ENCODE measurements around the gene THAP10. TPM values are rescaled to one million over a fixed set of nuclear protein-coding genes. Genes with fewer than 3 reads are reported as not detected.
"Not testable (repeated sequence)": the region's sequence is repeated elsewhere in the genome, so short reads cannot be mapped to it uniquely, and the experiment has no call there.

The THAP10 gene
- total RNA-seq, 2 experiments from 2014 or later = not detected

DNA sequence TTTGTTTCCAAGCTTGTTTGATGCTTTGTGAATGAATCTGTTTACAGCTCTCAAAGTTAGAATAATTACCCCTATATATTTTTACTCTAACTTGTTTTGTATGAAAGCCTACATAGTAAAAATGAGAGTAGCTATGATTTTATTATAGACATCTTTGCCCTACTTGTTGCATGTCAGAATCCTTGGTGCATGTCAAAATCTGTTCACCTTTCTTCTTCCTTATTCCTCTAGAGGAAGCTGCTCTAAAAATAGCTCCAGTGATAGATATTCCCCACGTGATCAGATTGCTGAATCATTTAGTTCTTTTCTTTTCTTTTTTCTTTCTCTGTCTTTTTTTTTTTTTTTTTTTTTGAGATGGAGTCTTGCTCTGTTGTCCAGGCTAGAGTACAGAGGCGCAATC lies 40.2 kb upstream of the THAP10 start:
- H3K36me3 Mint-ChIP-seq (ENCODE audit: low read depth) = no peaks in the 10 kb centered on the region
- intact Hi-C loops (cut with micrococcal nuclease) = no loop called here
- ATAC-seq (no peak), DNase-seq (no peak)
- no peaks in the 10 kb centered on the region for H3K4me1 Mint-ChIP-seq (ENCODE audit: low read depth)
- no peaks in the 10 kb centered on the region for H3K9me3 Mint-ChIP-seq
- POLR2A ChIA-PET = no interaction called here
- CTCF ChIA-PET = no interaction called here
- H3K4me3 Mint-ChIP-seq = no peak overlapping the region
- TF ChIP-seq, protein P1, sequence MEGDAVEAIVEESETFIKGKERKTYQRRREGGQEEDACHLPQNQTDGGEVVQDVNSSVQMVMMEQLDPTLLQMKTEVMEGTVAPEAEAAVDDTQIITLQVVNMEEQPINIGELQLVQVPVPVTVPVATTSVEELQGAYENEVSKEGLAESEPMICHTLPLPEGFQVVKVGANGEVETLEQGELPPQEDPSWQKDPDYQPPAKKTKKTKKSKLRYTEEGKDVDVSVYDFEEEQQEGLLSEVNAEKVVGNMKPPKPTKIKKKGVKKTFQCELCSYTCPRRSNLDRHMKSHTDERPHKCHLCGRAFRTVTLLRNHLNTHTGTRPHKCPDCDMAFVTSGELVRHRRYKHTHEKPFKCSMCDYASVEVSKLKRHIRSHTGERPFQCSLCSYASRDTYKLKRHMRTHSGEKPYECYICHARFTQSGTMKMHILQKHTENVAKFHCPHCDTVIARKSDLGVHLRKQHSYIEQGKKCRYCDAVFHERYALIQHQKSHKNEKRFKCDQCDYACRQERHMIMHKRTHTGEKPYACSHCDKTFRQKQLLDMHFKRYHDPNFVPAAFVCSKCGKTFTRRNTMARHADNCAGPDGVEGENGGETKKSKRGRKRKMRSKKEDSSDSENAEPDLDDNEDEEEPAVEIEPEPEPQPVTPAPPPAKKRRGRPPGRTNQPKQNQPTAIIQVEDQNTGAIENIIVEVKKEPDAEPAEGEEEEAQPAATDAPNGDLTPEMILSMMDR (IDR thresholded peaks at IDR 0.05) = no peak
- peaks cover 18% of the 10 kb centered on the region for H3K27me3 Mint-ChIP-seq
- no peak overlapping the region for H3K27ac Mint-ChIP-seq

DNA sequence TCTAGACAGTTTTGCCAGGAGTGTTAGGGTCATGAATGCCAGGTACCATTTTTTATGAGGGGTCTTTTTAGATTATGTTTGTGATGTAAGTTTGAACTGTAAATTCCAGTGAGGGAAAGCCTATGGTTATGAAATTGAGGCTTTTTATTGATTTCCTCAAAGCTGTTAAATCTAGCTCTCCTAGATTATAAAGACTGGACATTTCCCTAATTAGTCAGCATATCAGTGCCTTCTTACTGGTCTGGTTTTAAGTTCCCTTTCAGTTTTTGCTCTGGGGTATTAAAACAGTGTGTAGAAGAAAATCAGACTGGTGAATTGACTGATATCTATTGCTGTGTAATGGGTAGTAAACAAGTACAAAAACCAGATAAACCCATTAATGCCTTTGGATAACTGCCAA lies 39.6 kb upstream of the THAP10 start:
- DNase-seq (no peak), ATAC-seq (no peak)
- Mint-ChIP-seq H3K4me3 (no peak overlapping the region), H3K27ac (no peak overlapping the region), H3K27me3 (peaks cover 18% of the 10 kb centered on the region), H3K9me3 (no peaks in the 10 kb centered on the region), H3K4me1 (ENCODE audit: low read depth) (no peaks in the 10 kb centered on the region), H3K36me3 (ENCODE audit: low read depth) (no peaks in the 10 kb centered on the region)
- TF ChIP-seq, protein P1 (IDR thresholded peaks at IDR 0.05) = no peak
- intact Hi-C loops (cut with micrococcal nuclease) = no loop called here
- POLR2A ChIA-PET = no interaction called here
- CTCF ChIA-PET = no interaction called here

DNA sequence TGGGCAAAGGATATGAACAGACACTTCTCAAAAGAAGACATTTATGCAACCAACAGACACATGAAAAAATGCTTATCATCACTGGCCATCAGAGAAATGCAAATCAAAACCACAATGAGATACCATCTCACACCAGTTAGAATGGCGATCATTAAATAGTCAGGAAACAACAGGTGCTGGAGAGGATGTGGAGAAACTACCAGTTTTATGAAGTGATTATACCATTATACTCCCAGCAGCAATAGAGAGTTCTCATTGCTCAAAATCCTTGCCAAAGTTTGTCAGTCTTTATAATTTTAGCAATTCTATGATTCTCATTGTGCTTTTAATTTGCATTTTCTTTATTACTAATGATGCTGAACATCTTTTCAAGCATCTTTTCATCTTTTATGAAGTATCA lies 34.7 kb upstream of the THAP10 start:
- POLR2A ChIA-PET; CTCF ChIA-PET; DNase-seq; intact Hi-C loops (cut with micrococcal nuclease); H3K27ac Mint-ChIP-seq; H3K4me1 Mint-ChIP-seq (ENCODE audit: low read depth); H3K4me3 Mint-ChIP-seq; ATAC-seq; H3K36me3 Mint-ChIP-seq (ENCODE audit: low read depth); H3K9me3 Mint-ChIP-seq: not testable (repeated sequence)
- H3K27me3 Mint-ChIP-seq = peaks cover 21% of the 10 kb centered on the region

DNA sequence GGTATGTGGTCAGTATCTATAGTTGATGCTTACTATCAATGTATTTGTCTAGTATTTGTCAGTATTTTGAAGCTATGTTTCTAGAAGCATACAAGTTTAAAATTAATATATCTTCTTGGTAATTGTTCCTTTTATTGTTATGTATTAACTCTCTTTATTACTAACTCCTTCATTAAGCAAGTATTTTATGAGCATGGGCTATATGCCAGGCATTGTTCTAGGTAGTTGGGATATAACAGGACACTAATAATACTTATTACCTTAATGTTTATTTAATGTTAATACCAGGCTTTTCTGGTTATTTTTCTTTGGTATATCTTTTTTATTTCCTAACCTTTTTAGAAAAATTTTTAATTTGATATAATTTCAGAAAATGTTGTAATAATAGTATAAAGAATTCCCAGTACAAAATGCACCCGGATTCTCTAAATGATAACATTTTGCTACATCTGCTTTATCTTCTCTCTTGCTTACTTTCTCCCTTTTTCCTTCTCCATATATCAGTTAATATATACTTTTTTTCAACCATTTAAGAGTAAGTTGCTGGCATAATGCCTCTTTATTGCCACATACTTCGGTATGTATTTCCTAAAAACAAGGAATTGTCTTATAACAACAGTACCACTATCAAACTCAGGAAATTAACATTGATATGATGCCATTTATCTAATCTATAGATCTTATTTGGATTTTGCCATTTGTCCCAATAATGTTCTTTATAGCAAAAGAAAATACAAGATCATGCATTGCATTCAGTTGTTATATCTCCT lies 31.3 kb upstream of the THAP10 start:
- H3K4me3 Mint-ChIP-seq = no peak overlapping the region
- no peaks in the 10 kb centered on the region for H3K4me1 Mint-ChIP-seq (ENCODE audit: low read depth)
- peaks cover 20% of the 10 kb centered on the region for H3K27me3 Mint-ChIP-seq
- ChIA-PET CTCF (no interaction called here), POLR2A (no interaction called here)
- intact Hi-C loops (cut with micrococcal nuclease) = no loop called here
- H3K27ac Mint-ChIP-seq = no peak overlapping the region
- peaks cover 2% of the 10 kb centered on the region for H3K36me3 Mint-ChIP-seq (ENCODE audit: low read depth)
- ATAC-seq (no peak), DNase-seq (no peak)
- TF ChIP-seq, protein P1 (IDR thresholded peaks at IDR 0.05) = no peak
- H3K9me3 Mint-ChIP-seq = peaks cover 4% of the 10 kb centered on the region

DNA sequence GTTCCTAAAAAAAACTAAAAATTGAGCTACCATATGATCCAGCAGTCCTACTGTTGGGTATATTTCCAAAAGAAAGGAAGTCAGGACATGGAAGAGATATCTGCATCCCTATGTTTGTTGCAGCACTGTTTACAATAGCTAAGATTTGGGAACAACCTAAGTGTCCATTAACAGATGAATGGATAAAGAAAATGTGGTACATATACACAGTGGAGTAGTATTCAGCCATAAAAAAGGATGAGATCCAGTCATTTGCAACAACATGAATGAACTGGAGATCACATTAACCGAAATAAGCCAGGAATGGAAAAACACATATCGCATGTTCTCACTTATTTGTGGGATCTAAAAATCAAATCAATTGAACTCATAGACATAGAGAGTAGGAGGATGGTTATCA lies 29.9 kb upstream of the THAP10 start:
- H3K4me3 Mint-ChIP-seq = no peak overlapping the region
- peaks cover 23% of the 10 kb centered on the region for H3K27me3 Mint-ChIP-seq
- H3K36me3 Mint-ChIP-seq (ENCODE audit: low read depth) = peaks cover 2% of the 10 kb centered on the region
- no peak for DNase-seq
- no peak overlapping the region for H3K27ac Mint-ChIP-seq
- intact Hi-C loops (cut with micrococcal nuclease) = no loop called here
- TF ChIP-seq, protein P1 (IDR thresholded peaks at IDR 0.05) = no peak
- H3K9me3 Mint-ChIP-seq = peaks cover 4% of the 10 kb centered on the region
- H3K4me1 Mint-ChIP-seq (ENCODE audit: low read depth) = no peaks in the 10 kb centered on the region
- ATAC-seq = no peak
- ChIA-PET CTCF (no interaction called here), POLR2A (no interaction called here)

Measured in activated CD8-positive, alpha-beta T cell treated with anti-CD3 and anti-CD28 coated beads for 36 hours (primary cell).